GM18508 (cell line): ENCODE results near the gene MTA2.

Experiments
- ATAC-seq: cut with Tn5 transposase; IDR thresholded peaks from one replicate; pipeline ENCODE4 v1.9.1; 2021; ENCODE audit warnings: moderate number of reproducible peaks; ENCODE audit not compliant: insufficient read depth, unreplicated experiment

The MTA2 gene

DNA sequence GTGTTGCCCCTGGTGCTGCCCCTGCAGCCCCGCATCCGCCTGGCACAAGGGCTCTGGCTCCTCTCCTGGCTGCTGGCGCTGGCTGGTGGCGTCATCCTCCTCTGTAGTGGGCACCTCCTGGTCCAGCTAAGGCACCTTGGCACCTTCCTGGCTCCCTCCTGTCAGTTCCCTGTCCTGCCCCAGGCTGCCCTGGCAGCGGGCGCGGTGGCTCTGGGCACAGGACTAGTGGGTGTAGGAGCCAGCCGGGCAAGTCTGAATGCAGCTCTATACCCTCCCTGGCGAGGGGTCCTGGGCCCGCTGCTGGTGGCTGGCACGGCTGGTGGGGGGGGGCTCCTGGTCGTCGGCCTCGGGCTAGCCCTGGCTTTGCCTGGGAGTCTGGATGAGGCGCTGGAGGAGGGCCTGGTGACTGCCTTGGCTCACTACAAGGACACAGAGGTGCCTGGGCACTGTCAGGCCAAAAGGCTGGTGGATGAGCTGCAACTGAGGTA is 11.7 kb upstream of the MTA2 start:
- ATAC-seq: no peak

GRCh38 chr11:62612366-62613290 is 11.0 kb upstream of the MTA2 start, which contains the start of the genes EML3 and ROM1:
TSS of gene EML3 (minus strand) at chr11:62612775. CDS start at chr11:62612457, 318 bp downstream.
TSS of gene ROM1 (plus strand) at chr11:62613257. CDS start at chr11:62613282, 25 bp downstream.
- no peak for ATAC-seq

DNA sequence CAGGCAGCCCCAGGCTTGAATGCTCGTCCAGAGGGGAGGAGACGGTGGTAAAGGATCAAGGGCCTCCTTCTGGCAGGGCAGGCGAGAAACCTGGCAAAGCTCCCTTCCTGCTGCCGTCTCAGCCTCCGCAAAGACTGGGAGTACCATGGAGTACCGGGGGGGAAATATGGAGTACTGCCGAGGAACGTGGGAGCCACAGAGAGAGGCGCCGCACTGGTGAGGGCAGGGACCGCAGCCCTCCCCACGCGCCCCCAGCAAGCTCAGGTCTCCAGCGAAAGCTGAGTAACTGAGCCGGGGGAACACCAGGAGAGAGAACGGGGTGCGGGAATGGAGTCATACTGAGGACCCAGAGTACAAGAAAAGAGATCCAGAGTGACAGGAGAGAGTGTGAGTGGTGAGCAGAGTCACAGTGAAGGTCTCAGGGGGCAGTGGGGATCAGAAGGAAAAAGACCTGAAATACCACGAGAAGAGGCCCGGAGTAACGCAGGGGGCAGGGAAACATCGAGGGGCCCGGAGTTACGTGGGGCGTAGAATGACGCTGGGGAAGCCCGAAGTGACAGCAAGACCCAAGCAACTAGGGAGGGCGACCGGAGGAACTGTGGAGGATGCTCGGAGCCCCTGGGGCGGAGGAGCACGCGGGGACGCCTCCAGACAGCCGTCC is 10.2 kb upstream of the MTA2 start:
- no peak for ATAC-seq

- ATAC-seq: no peak
Observed at GRCh38 chr11:62610814-62611704, 9.4 kb upstream of the MTA2 start.

GRCh38 chr11:62610403-62610802 is 8.7 kb upstream of the MTA2 start:
- ATAC-seq: no peak

DNA sequence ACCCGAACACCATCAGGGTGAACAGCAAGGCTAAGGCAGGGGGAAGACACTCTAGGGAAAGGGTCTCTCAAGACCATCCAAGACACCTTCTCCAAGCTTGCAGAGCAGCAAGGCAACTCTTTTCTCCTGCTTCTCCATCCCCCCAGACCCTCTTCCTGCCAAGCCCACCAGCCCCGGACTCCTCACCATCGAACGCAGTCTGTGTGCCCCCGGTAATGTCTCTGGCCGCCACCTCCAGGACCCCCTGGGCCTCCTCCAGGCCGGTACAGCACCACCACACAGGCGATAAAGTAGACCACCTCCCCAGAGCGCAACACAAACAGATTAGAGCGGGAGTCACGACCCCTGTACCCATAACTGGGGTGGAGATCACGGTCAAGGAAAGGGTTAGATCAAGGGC is 7.1 kb upstream of the MTA2 start:
- no peak for ATAC-seq

DNA sequence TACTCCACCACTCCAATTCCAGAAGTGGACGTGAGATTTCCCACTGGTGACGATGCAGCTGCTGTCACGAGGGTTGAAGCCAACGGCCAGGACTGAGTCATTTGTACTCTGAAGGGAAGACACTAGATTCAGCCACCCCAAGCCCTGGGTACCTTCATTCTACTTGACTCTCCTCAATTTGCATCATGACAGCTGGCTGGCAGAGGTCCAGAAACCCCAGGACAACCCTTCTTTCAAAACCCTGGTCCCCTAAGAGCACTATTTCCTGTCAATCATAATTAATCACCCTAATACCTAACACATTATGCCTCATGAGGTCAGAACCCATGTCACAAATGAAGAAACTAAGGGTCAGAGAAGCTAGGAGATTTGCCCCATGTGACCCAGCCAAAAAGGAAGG is 6.0 kb upstream of the MTA2 start:
- no peak for ATAC-seq

DNA sequence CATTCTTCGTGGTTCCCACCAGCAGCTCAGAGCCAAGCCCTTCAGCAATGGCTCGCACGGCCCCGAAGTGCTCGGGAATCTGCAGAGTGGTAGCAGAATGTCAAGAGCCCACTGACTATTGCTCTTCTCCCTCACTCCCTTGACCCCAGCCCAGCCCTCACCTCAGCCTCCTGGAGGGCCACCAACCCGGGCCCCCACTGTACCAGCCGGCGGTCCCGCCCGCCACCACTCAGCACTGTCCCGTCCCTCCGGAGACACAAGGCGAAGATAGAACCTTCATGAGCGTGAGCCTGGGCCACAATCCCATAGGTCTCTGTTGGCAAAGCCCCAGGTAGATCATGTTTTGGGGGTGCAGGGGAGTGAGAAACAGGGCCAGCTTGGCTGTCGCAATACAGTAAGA is 4.2 kb upstream of the MTA2 start:
- ATAC-seq: no peak

GRCh38 chr11:62605467-62605866 is 3.8 kb upstream of the MTA2 start:
- ATAC-seq: no peak

- ATAC-seq: no peak
Observed at GRCh38 chr11:62604460-62605120, 2.9 kb upstream of the MTA2 start.

DNA sequence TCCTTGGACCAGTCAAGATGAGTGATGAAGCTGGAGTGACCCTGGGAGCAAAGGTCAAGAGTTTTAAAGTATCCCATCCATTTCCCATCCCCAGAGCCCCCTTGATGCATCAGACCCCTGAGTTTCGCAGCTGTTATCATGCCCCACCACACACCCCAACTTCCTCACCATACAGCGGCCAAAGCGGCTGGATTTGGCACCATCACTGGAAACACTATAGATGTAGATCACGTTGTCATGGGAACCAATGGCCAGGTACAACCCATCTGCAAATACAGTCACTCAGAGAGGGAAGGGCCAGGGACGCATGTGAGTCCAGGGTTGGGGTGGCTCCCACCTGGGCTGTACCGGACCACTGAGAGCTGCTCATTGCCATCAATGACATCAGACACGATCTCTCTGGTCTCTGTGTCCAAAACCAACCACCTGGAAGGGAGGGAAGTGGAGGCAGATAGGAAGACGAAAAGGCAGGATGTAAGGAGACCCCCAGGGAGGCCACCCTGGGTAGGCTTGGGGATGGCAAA is 2.2 kb upstream of the MTA2 start:
- ATAC-seq: no peak

- ATAC-seq: no peak
Observed at GRCh38 chr11:62603072-62603408, 1.4 kb upstream of the MTA2 start.

DNA sequence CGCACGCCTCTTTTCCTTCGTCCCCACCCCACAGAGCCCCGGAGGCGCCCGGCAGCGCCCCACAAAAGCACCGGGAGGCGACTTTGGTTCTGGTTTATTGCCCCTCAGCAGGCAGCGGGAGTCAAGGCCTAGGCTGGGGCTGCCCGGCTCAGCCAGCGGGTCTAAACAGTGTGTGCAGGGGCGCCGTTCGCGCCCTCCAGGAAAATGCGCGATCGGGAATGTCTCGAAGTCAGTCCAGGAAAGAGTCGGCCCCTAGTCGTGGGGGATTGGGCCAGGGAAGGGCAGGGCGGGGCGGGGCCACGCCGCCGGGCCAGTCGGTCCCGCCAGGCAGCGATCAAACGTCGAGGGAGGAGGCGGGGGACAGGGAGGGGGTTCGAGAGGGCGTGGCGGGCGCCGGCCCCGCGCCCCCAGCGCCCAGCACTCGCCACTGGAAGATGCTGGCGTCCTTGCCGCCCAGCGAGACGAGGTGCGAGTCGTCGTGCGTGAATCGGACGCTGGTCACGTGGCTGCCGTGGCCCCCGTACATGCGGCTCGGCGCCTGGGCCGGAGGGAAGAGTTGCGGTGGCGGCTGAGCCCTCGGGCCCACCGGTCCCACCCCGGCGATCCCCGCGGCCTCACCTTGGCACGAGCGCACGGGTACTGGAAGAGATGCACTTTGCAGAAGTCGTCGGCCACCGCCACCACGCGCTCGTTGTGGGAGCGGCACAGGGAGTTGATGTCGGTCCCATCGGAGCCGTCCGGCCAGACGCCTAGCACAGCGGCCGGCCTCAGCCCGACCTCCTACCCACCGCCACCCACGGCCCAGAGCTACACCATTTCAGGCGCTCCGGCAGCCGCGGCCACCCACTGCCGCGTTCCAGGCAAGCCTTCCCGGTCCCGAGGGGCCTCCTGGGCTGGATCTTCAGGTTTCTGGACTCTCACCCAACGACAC is 741 bp upstream of the MTA2 start:
- no peak for ATAC-seq

DNA sequence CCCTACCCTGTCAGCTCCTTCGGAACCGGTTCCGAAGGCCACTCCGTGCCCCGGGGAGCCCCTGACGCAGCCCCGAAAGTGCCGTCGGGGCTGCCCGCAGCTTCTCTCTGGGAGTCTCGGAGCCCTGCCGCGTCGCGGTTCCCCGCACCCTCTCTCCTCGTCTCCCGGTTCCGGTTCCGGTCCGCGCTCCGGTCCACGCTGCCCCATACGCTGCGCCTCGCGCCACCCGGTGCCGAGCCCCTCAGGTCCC is 618 bp downstream of the MTA2 start:
- no peak for ATAC-seq

DNA sequence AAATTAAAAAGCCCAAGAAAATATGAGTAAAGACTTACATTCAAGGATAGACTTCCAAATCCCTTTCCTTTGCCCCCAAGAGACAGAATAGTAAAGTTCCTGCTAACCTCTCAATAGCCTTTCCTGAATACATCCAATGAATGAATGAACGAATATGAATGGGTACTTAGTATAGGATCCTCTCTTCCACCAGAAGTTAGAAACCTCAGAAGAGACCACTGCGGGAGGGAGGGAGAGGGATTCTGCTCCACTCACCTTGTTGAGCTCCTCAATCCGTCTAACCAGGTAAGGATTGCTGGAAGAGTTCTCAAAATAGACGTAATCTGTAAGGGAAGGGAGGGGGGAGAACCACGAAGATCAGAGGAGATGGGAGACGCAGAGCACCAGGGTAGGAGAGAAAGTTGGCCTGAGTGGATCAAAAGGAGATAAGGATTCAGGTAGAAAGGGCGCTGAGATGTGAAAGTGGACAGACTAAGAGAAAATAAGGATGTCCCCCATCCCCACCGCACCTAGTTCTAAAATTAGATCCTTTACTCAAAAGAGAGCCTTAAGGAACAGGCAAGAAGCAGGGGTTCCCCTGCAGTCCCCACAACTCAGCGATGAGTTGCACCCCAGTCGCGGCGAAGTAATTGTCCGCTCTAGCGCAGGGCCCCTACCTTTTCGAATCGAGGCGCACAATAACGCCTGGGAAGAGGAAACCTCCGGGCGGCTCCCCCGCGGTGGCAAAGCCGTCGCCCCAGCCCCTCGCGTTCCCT is 1.1 kb downstream of the MTA2 start:
- no peak for ATAC-seq

GRCh38 chr11:62599901-62600300 is 1.8 kb downstream of the MTA2 start:
- no peak for ATAC-seq

DNA sequence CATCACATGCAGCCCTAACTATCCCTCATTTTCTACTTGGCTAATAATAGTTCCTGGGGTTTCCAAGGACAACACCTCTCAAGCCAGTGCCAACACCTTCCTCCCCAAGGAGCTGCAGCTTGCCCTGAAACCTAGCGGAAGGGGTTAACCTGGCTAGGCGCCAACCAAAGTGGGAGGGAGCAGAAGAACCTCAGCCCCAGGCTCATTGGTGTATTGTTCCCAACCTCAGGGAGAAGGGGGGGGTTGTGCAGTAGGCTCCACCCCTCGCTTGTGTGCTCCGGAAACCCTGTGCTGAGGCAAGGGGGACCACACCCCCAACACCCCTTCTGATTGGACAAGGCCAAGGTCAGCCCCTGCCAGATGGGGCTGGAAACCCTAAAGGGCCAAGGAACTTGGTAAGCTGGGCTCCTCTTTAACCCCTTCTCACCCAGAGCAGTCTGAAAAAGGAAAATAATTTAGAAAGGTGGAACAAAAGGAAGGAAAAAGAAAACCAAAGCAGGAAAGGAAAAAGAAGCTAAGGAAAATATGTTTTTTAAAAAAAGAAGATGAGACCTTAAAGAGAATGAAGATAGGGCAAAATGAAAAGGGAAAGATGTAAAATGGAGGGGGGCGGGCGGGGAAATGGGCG is 2.5 kb downstream of the MTA2 start:
- no peak for ATAC-seq

DNA sequence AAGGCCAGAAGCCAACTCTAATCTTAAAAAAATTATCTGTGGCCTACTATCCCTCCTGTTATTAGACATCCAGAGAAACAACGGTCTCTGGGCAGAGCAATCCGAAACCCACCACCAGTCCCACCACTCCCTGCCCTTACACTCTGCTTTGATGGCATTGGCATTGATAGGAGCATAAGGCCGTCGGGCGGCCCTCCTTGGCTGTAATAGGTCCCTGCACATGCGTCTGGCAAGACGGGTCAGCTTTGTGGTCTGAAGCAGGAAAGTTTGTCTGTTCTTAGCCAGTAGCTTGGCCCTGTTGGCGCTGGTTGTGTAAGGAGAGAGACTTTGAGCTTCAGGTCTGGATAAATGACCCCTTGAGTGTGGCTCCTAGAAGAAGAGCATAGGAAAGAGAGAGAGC is 6.5 kb downstream of the MTA2 start:
- ATAC-seq: no peak
